Gastroesophageal sphincter (tissue), 4 donors: ENCODE measurements around the gene EPHA6. TPM values are rescaled to one million over a fixed set of nuclear protein-coding genes. Genes with fewer than 3 reads are reported as not detected.

Experiments used
- ATAC-seq: fragments of 150-250 bp; one replicate; pipeline ENCODE4 v1.9.1; 2016; ENCODE audit warnings: mild to moderate bottlenecking, moderate library complexity
- H3K27ac ChIP-seq, 4 donors: fragments of 200-600 bp; sonication (generic) in 3 of 4; 1 replicate in 3 of 4; 2 replicates in 1 of 4; pipeline ENCODE4 v1.5.1; 2016 to 2019
- H3K27me3 ChIP-seq: fragments of 200-600 bp; sonication (generic); one replicate; pipeline ENCODE4 v1.5.1; 2019
- H3K36me3 ChIP-seq, 2 donors: fragments of 200-600 bp; sonication (generic); one replicate each; pipeline ENCODE4 v1.5.1; 2019; ENCODE audit warnings: control low read depth in 1 of 2
- H3K4me1 ChIP-seq, 3 donors: fragments of 200-600 bp; sonication (generic); 1 replicate in 2 of 3; 2 replicates in 1 of 3; pipeline ENCODE4 v1.5.1; 2016 to 2019; ENCODE audit warnings: control low read depth in 2 of 3
- H3K4me3 ChIP-seq, 2 donors: fragments of 200-600 bp; sonication (generic); one replicate each; pipeline ENCODE4 v1.5.1; 2019; ENCODE audit warnings: mild to moderate bottlenecking in 1 of 2, moderate library complexity in 1 of 2
- H3K9me3 ChIP-seq, 3 donors: fragments of 200-600 bp; sonication (generic); one replicate each; pipeline ENCODE4 v1.5.1; 2017 to 2019; ENCODE audit warnings: control low read depth in 2 of 3
- CTCF ChIP-seq, 4 experiments: fragments of 200-600 bp in 2 of 4; fragments of 450-650 bp in 2 of 4; sonication (generic) in 1 of 4; IDR thresholded peaks; one replicate each; pipeline ENCODE4 v1.5.1; 2017 to 2019; ENCODE audit warnings: antibody characterized with exemption in 4 of 4, mild to moderate bottlenecking in 2 of 4, moderate library complexity in 2 of 4
- EP300 ChIP-seq: sonication (generic); formaldehyde crosslinking; IDR thresholded peaks from one replicate; pipeline ENCODE4 v1.6.1; 2017; ENCODE audit warnings: antibody characterized with exemption, mild to moderate bottlenecking
- POLR2A ChIP-seq, 2 donors: fragments of 450-650 bp; IDR thresholded peaks; one replicate each; pipeline ENCODE4 v1.6.1; 2017; ENCODE audit warnings: antibody characterized with exemption in 2 of 2, mild to moderate bottlenecking in 2 of 2, moderate library complexity in 1 of 2
- POLR2AphosphoS5 ChIP-seq: sonication (generic); formaldehyde crosslinking; IDR thresholded peaks from one replicate; pipeline ENCODE4 v1.6.1; 2017; ENCODE audit warnings: antibody characterized with exemption
- WGBS, 2 donors: methylation state at CpG; one replicate each; pipeline ENCODE4 v1.1.5; 2018; ENCODE audit warnings: low coverage in 1 of 2; 5-methylcytosine and 5-hydroxymethylcytosine counted together
- total RNA-seq, 4 donors: library from RNA; depleted of rRNA; stranded (reverse); fragments of >200 nt; gene quantifications; one replicate each; pipeline ENCODE4 v1.1.0, GENCODE V29; 2016

The EPHA6 gene
- total RNA-seq, 4 donors from 2014 or later, result 1.6 to 4.2 (median 2.9) TPM

GRCh38 chr3:96994988-96995387 is 180.6 kb downstream of the EPHA6 start:
- Histone ChIP-seq H3K4me1 (no peaks in the 10 kb centered on the region), H3K27ac (no peak overlapping the region), H3K27me3 (no peaks in the 10 kb centered on the region), H3K4me3 (no peak overlapping the region), H3K36me3 (no peaks in the 10 kb centered on the region), H3K9me3 (peaks cover 0 to 6% (median 0%) of the 10 kb centered on the region in 3 donors)
- no peak for ATAC-seq
- no peak for TF ChIP-seq POLR2AphosphoS5
- TF ChIP-seq POLR2A (IDR thresholded peaks at IDR 0.05), result no peak
- TF ChIP-seq CTCF (IDR thresholded peaks at IDR 0.05), result no peak
- TF ChIP-seq EP300, result no peak
- 67 to 83% methylated on average over 3 of the region's 3 CpGs for WGBS, 2 donors

- H3K36me3 ChIP-seq, result no peaks in the 10 kb centered on the region
- WGBS, 2 donors, result 71 to 77% methylated on average over 1 of the region's 1 CpG
- ATAC-seq, result no peak
- H3K4me1 ChIP-seq, result no peaks in the 10 kb centered on the region
- H3K4me3 ChIP-seq, result no peak overlapping the region
- no peak overlapping the region for H3K27ac ChIP-seq
- no peak for TF ChIP-seq POLR2AphosphoS5
- no peak for TF ChIP-seq CTCF (IDR thresholded peaks at IDR 0.05)
- no peak for TF ChIP-seq EP300
- TF ChIP-seq POLR2A (IDR thresholded peaks at IDR 0.05), result no peak
- peaks cover 0 to 6% (median 0%) of the 10 kb centered on the region in 3 donors for H3K9me3 ChIP-seq
- no peaks in the 10 kb centered on the region for H3K27me3 ChIP-seq
Measured at GRCh38 chr3:96996009-96996408, 181.6 kb downstream of the EPHA6 start.

- Histone ChIP-seq H3K4me1 (no peaks in the 10 kb centered on the region), H3K9me3 (peaks cover 0 to 10% (median 0%) of the 10 kb centered on the region in 3 donors), H3K27ac (no peak overlapping the region), H3K36me3 (no peaks in the 10 kb centered on the region), H3K4me3 (no peak overlapping the region), H3K27me3 (no peaks in the 10 kb centered on the region)
- WGBS, 2 donors, result 11 to 33% methylated on average over 1 of the region's 1 CpG
- TF ChIP-seq EP300 (no peak), CTCF (IDR thresholded peaks at IDR 0.05) (no peak), POLR2AphosphoS5 (no peak), POLR2A (IDR thresholded peaks at IDR 0.05) (no peak)
- no peak for ATAC-seq
Measured at GRCh38 chr3:97001611-97002010, 187.2 kb downstream of the EPHA6 start.

- ATAC-seq, result no peak
- Histone ChIP-seq H3K27ac (no peak overlapping the region), H3K4me1 (no peaks in the 10 kb centered on the region), H3K36me3 (no peaks in the 10 kb centered on the region), H3K4me3 (no peak overlapping the region), H3K9me3 (peaks cover 0 to 13% (median 0%) of the 10 kb centered on the region in 3 donors), H3K27me3 (no peaks in the 10 kb centered on the region)
- TF ChIP-seq CTCF (IDR thresholded peaks at IDR 0.05) (no peak), POLR2A (IDR thresholded peaks at IDR 0.05) (no peak), POLR2AphosphoS5 (no peak), EP300 (no peak)
- WGBS, 2 donors, result 92 to 95% methylated on average over 2 of the region's 7 CpGs
Measured at GRCh38 chr3:97009427-97010019, 195.1 kb downstream of the EPHA6 start.
